SJCRH30 (cell line): Measurements from ENCODE around the gene NUAK1. TPM values are rescaled to one million over a fixed set of nuclear protein-coding genes. Genes with fewer than 3 reads are reported as not detected.

ENCODE experiments used
- DNase-seq, 2 experiments: peaks; one replicate each; pipeline ENCODE4 v3.0.0-alpha.2; 2015 to 2020
- H3K27ac ChIP-seq: fragments of 250-450 bp; sonication (Bioruptor Pico); 2 replicates; pipeline ENCODE4 v1.5.1; 2020; ENCODE audit warnings: mild to moderate bottlenecking, moderate library complexity
- H3K27me3 ChIP-seq: fragments of 250-450 bp; sonication (Bioruptor Pico); 2 replicates; pipeline ENCODE4 v1.5.1; 2020; ENCODE audit warnings: mild to moderate bottlenecking, moderate library complexity
- H3K36me3 ChIP-seq: fragments of 250-450 bp; sonication (Bioruptor Pico); 2 replicates; pipeline ENCODE4 v1.5.1; 2020; ENCODE audit warnings: mild to moderate bottlenecking, moderate library complexity
- H3K4me1 ChIP-seq: fragments of 250-450 bp; sonication (Bioruptor Pico); 2 replicates; pipeline ENCODE4 v1.5.1; 2020; ENCODE audit warnings: mild to moderate bottlenecking, moderate library complexity
- H3K4me3 ChIP-seq: fragments of 250-450 bp; sonication (Bioruptor Pico); 2 replicates; pipeline ENCODE4 v1.5.1; 2020; ENCODE audit warnings: mild to moderate bottlenecking, moderate library complexity
- H3K9me3 ChIP-seq: fragments of 250-450 bp; sonication (Bioruptor Pico); replicated peaks from 2 replicates; pipeline ENCODE4 v1.5.1; 2020; ENCODE audit warnings: mild to moderate bottlenecking, moderate library complexity
- total RNA-seq: library from RNA; depleted of rRNA; stranded (reverse); fragments of >200 nt; shearing (Covaris generic); gene quantifications from 2 replicates; pipeline ENCODE4 v1.2.3, GENCODE V29; 2014

The NUAK1 gene
- total RNA-seq, 1 experiment from 2014 or later: 4.4 TPM

- peaks cover 52% of the 10 kb centered on the region for H3K4me1 ChIP-seq
- H3K27ac ChIP-seq: peak overlapping the region; percentile 86; the same call in 1 of the 2 replicates
- H3K4me3 ChIP-seq: no peak overlapping the region
- no peak for DNase-seq
- no peaks in the 10 kb centered on the region for H3K9me3 ChIP-seq
- no peaks in the 10 kb centered on the region; the same call in 1 of the 2 replicates for H3K36me3 ChIP-seq
- no peaks in the 10 kb centered on the region for H3K27me3 ChIP-seq
These were observed 58.0 kb downstream of the NUAK1 start for GRCh38 chr12:106080791-106081170.

- Histone ChIP-seq H3K27ac (peak overlapping the region; percentile 86; the same call in 1 of the 2 replicates), H3K36me3 (no peaks in the 10 kb centered on the region; the same call in 1 of the 2 replicates), H3K27me3 (no peaks in the 10 kb centered on the region), H3K4me3 (no peak overlapping the region), H3K9me3 (no peaks in the 10 kb centered on the region), H3K4me1 (peaks cover 56% of the 10 kb centered on the region)
- no peak for DNase-seq
These were observed 58.5 kb downstream of the NUAK1 start for GRCh38 chr12:106080041-106080790.

GRCh38 chr12:106079148-106079738, 59.5 kb downstream of the NUAK1 start:
- no peak for DNase-seq
- Histone ChIP-seq H3K36me3 (no peaks in the 10 kb centered on the region; the same call in 1 of the 2 replicates), H3K9me3 (no peaks in the 10 kb centered on the region), H3K27me3 (no peaks in the 10 kb centered on the region), H3K4me1 (peaks cover 60% of the 10 kb centered on the region), H3K4me3 (no peak overlapping the region), H3K27ac (no peak overlapping the region)

- no peak for DNase-seq
- Histone ChIP-seq H3K27ac (no peak overlapping the region), H3K4me3 (no peak overlapping the region), H3K4me1 (peaks cover 62% of the 10 kb centered on the region), H3K27me3 (no peaks in the 10 kb centered on the region), H3K9me3 (no peaks in the 10 kb centered on the region), H3K36me3 (no peaks in the 10 kb centered on the region; the same call in 1 of the 2 replicates)
These were observed 60.3 kb downstream of the NUAK1 start for GRCh38 chr12:106078358-106079010.

GRCh38 chr12:106074706-106075392, 63.9 kb downstream of the NUAK1 start:
- Histone ChIP-seq H3K27me3 (no peaks in the 10 kb centered on the region), H3K36me3 (peaks cover 5% of the 10 kb centered on the region; the same call in 1 of the 2 replicates), H3K27ac (peak overlapping the region; percentile 72), H3K4me1 (peaks cover 30% of the 10 kb centered on the region), H3K9me3 (no peaks in the 10 kb centered on the region), H3K4me3 (peak overlapping the region; percentile 5)
- DNase-seq: peak; percentile 72 to 73

- Histone ChIP-seq H3K27ac (peak overlapping the region; percentile 72), H3K4me3 (no peak overlapping the region), H3K36me3 (peaks cover 10% of the 10 kb centered on the region; the same call in 1 of the 2 replicates), H3K27me3 (no peaks in the 10 kb centered on the region), H3K4me1 (peaks cover 29% of the 10 kb centered on the region), H3K9me3 (no peaks in the 10 kb centered on the region)
- no peak for DNase-seq
These were observed 64.4 kb downstream of the NUAK1 start for GRCh38 chr12:106074361-106074705.

GRCh38 chr12:106073179-106073578, 65.6 kb downstream of the NUAK1 start:
- no peak for DNase-seq
- H3K27ac ChIP-seq: no peak overlapping the region
- H3K4me1 ChIP-seq: peaks cover 29% of the 10 kb centered on the region
- H3K27me3 ChIP-seq: no peaks in the 10 kb centered on the region
- no peak overlapping the region for H3K4me3 ChIP-seq
- peaks cover 16% of the 10 kb centered on the region; the same call in 1 of the 2 replicates for H3K36me3 ChIP-seq
- H3K9me3 ChIP-seq: no peaks in the 10 kb centered on the region

GRCh38 chr12:106072751-106073150, 66.0 kb downstream of the NUAK1 start:
- peaks cover 29% of the 10 kb centered on the region for H3K4me1 ChIP-seq
- H3K27ac ChIP-seq: no peak overlapping the region

GRCh38 chr12:106071686-106072085, 67.1 kb downstream of the NUAK1 start:
- DNase-seq: no peak

More at GRCh38 chr12:106072751-106073150, 66.0 kb downstream of the NUAK1 start:
- Histone ChIP-seq H3K27me3 (no peaks in the 10 kb centered on the region), H3K9me3 (no peaks in the 10 kb centered on the region), H3K36me3 (peaks cover 17% of the 10 kb centered on the region; the same call in 1 of the 2 replicates), H3K4me3 (no peak overlapping the region)
- DNase-seq: no peak

GRCh38 chr12:106070611-106071010, 68.1 kb downstream of the NUAK1 start:
- peaks cover 26% of the 10 kb centered on the region for H3K36me3 ChIP-seq

More at GRCh38 chr12:106071686-106072085, 67.1 kb downstream of the NUAK1 start:
- Histone ChIP-seq H3K4me3 (no peak overlapping the region), H3K27ac (no peak overlapping the region), H3K9me3 (no peaks in the 10 kb centered on the region), H3K4me1 (peaks cover 28% of the 10 kb centered on the region), H3K27me3 (no peaks in the 10 kb centered on the region), H3K36me3 (peaks cover 20% of the 10 kb centered on the region)

GRCh38 chr12:106070147-106070546, 68.6 kb downstream of the NUAK1 start:
- Histone ChIP-seq H3K36me3 (peaks cover 31% of the 10 kb centered on the region), H3K27ac (no peak overlapping the region), H3K9me3 (no peaks in the 10 kb centered on the region), H3K27me3 (no peaks in the 10 kb centered on the region), H3K4me1 (peaks cover 13% of the 10 kb centered on the region), H3K4me3 (no peak overlapping the region)
- DNase-seq: no peak

More at GRCh38 chr12:106070611-106071010, 68.1 kb downstream of the NUAK1 start:
- H3K27ac ChIP-seq: no peak overlapping the region
- H3K9me3 ChIP-seq: no peaks in the 10 kb centered on the region
- no peak overlapping the region for H3K4me3 ChIP-seq
- no peaks in the 10 kb centered on the region for H3K27me3 ChIP-seq
- no peak for DNase-seq
- peaks cover 17% of the 10 kb centered on the region for H3K4me1 ChIP-seq

GRCh38 chr12:106068296-106068695, 70.5 kb downstream of the NUAK1 start:
- peaks cover 34% of the 10 kb centered on the region for H3K36me3 ChIP-seq
- H3K4me3 ChIP-seq: no peak overlapping the region
- DNase-seq: no peak

GRCh38 chr12:106067606-106068205, 71.0 kb downstream of the NUAK1 start:
- Histone ChIP-seq H3K27me3 (no peaks in the 10 kb centered on the region), H3K36me3 (peaks cover 34% of the 10 kb centered on the region), H3K4me1 (peaks cover 3% of the 10 kb centered on the region; the same call in 1 of the 2 replicates), H3K9me3 (no peaks in the 10 kb centered on the region), H3K4me3 (no peak overlapping the region), H3K27ac (no peak overlapping the region)
- DNase-seq: no peak

More at GRCh38 chr12:106068296-106068695, 70.5 kb downstream of the NUAK1 start:
- Histone ChIP-seq H3K4me1 (peaks cover 3% of the 10 kb centered on the region; the same call in 1 of the 2 replicates), H3K27ac (no peak overlapping the region), H3K27me3 (no peaks in the 10 kb centered on the region), H3K9me3 (no peaks in the 10 kb centered on the region)

GRCh38 chr12:106066726-106067325, 71.9 kb downstream of the NUAK1 start:
- H3K9me3 ChIP-seq: no peaks in the 10 kb centered on the region
- H3K36me3 ChIP-seq: peaks cover 34% of the 10 kb centered on the region
- H3K27ac ChIP-seq: no peak overlapping the region
- DNase-seq: no peak
- H3K27me3 ChIP-seq: no peaks in the 10 kb centered on the region
- H3K4me1 ChIP-seq: peaks cover 3% of the 10 kb centered on the region; the same call in 1 of the 2 replicates
- H3K4me3 ChIP-seq: no peak overlapping the region
